UCSD-AML1 (cell line): ENCODE data around the gene TANGO6.

Experiments
- DNase-seq: peaks from one replicate; lab custom pipeline; 2025; ENCODE audit not compliant: unreplicated experiment; lab: John Stamatoyannopoulos, UW

Gene TANGO6

DNA sequence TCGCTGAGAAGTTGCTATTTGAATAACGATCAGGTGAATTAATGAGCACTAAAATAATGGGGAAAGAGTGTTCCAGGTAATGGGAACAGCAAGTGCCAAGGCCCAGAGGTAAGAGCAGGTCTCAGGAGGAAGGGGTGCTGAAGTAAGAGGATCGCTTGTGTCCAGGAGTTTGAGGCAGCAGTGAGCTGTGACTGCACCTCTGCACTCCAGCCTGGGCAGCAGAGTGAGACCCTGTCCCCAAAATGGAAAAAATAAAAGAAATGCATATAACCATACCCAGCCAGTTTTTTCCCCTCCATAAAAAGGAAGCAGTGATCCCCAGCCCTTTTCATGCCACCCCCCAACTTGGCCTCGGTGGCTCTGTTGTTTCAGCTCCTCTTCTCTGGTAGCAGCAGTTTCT lies 245.4 kb downstream of the TANGO6 start:
- DNase-seq: no peak

DNA sequence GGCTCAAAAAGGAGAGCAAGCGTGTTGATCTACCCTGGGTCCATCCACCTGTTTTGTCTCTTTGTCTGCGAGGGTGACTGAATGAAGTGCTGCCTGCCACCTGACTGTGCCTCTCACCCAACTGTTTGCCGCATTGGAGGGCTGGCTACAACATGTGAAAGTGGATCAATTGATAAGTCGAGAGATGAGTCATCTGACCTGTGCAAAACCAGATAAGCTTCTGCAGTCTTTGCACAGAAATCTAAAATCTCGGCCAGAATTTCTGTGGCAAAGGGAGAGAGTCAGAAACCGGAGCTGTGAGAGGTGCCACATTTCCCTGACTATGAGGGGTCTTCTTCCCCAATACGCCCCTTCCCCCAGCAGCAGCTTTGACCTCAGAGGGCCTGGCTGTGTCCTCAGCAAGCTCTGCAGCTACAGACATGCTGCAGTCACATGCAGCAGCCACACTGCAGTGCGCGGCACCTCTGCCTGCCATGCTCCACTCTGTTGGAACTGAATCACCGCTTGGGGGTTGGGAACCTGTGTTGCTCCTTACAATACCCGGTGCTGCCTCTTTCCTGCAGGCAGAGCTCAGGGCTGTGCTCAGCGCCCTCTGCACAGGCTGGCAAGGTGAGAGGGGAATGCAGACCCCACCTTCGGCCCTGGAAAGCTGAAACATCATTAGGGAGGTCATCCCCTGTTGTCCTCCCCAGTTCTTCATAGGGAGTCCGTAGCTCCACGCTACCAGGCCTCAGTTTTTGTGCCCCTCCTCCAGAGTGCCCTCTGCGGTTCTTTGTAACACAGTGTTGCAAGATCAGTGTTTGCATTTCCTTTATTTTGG lies 246.0 kb downstream of the TANGO6 start:
- no peak for DNase-seq

DNA sequence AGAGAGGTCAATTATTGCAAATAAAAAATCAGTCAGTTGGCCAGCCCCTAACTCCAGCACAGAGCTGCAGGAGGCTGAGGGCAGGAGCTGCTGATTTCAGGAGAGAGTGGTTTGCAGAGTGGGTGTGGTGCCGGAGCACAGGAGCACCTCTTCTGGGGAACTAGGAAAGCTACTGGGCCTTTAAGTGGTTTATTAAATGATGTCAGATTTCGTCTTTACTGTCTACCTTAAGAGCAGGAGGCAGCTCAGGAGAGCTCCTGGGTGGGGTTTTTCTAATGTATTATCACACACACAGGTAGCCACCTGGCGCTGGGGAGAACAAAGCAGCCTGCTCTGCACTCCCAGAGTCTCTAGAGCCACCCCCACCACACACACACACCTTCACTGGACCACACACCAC lies 250.6 kb downstream of the TANGO6 start:
- DNase-seq: no peak

DNA sequence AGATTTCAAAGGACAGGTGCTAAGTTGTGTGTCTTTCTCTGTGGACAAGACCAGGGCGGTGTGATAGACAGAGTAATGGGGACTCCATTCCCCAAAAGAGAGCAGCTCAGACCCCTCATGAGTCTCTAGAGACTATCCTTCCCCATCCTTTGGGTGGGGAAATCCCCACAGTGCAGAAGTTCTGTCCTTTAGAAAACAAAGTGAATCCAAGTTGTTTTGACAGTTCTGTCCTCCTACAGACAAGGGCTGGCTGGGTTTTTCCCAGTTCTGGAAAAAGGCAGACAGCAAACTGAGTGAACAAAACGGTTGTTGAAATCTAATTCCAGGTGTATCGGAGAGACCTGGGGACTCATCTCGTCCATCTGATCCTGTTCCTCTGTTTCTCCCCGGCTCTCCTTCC lies 251.2 kb downstream of the TANGO6 start:
- DNase-seq: no peak

DNA sequence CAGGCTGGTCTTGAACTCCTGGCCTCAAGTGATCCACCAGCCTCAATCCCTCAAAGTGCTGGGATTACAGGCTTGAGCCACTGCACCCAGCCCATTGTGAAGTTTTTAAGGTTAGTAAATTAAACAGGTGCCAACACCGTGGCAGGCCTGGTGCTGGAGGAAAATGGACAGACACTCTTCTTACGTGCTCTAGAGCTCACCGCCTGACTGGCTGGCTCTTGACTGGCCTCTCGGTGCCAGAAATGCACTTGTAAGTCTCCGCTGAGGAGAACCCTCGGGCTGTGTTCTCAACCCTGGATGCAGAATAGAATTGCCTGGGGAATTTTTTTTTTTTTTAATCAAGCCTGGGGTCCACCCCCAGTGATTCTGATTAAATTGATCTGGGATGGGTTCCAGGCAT lies 251.9 kb downstream of the TANGO6 start:
- DNase-seq: no peak

DNA sequence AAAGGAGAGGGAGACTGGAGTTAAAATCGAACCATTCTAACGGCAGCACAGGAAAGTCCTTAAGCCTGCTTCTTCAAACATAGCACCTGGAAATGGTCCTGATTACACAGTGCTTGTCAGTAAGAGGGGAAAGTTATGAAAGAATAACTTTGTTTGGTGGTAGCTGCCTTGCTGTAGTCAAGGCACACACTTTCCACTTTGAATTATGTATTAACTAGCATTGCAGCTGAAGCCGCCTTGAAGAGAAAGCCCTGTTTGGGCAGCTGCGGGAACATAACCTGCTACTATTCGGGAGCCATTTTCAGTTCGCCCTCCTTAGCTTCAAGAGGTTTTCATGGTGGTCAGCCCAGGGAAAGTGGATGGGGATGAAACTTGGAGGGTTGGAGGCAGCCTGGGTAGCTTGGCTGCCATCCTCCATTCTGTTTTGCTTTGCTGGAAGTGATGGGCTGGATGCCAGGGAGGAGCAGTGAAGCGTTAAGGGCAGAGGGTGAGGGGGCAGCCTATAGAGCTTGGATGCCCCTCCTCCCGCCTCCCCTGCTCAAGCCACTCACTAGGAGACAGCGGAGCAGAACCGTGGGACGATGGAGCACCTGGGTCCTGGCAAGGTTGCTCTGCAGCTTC lies 256.9 kb downstream of the TANGO6 start:
- no peak for DNase-seq

DNA sequence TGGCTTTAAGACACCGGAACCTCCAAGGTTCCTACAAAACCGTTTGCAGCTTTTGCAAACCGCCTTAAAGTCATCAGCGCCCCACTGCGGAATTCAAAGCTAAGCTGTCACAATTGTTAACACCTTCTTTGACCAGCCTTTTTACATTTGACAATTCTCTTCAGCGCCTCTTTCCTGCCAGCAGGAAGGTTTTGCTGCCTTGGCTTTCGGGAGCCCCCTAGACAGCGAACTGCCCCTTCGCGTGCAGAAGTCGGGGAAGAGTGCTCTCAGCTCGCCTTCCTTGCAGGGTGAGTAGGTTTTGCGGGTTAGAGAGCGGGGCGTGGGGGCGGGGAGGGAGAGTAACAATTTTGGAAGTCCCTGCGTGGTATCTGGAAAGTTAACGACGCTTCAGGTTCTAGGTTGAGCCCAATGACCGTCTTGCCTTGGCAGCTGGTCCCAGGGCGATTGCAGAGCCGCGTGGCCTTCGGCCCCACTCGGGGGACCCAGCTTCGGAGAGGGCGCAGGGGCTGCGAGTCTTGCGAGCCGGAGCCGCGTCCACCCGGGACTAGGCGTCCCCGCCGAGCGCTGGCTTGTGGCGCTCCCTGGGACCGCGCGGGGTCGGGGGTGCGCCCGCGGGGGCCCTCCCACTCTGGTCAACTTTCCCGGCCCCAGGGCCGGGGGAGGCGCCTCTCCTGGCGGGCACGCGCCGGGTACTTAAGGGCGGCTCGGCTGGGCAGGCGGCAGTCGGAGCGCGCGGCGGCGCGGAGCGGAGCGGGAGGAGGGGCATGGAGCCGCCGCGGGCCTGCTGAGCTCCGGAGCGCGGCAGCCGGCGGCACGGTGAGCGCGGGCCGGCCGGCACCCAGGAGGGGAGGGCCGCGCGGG lies 262.4 kb downstream of the TANGO6 start, which contains the start of gene HAS3:
Gene HAS3, plus strand, starts transcription at position 153 of the 861 bp plus-strand sequence. CDS start 3,743 bp downstream, outside the sequence.
- peak; percentile 46 for DNase-seq

DNA sequence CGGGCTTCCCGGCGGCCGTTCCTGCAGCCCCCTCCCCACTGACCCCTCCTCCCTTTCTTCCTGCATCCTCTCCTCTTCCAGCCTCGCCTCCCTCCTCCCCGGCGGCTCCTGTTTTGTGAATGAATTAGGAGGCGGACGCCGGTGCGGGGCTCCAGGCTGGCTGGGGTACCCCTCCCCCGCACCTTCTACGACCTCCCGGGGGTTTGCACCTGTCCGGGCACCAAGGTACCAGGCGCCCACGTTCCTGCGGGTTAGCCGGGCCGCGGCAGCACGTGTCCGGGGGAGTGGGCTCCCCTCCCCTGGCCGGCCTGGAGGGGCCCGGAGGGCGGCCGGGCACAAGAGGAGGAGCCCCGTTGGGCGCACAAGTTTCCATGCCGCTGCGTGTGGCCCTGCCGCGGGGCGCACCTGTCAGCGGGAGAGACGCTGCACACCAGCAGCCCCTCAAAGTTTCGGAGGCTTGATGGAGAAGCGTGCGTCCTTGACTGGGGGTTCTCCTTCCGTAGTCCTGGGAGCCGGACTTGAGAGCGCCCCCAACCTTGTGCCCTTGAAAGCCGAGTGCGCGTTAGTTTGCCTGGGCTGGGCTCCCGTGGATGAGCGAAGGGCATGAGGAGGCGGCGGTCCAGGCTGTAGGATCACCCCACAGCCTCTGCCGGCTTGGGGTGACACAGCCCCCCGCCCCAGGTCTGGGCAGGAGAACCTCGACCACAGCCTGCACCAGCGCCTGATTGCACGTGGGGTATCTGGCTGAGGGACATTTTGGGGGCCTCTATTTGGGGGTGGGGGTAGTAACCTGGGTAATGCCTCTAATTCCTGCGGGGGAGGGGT lies 263.4 kb downstream of the TANGO6 start:
- no peak for DNase-seq

DNA sequence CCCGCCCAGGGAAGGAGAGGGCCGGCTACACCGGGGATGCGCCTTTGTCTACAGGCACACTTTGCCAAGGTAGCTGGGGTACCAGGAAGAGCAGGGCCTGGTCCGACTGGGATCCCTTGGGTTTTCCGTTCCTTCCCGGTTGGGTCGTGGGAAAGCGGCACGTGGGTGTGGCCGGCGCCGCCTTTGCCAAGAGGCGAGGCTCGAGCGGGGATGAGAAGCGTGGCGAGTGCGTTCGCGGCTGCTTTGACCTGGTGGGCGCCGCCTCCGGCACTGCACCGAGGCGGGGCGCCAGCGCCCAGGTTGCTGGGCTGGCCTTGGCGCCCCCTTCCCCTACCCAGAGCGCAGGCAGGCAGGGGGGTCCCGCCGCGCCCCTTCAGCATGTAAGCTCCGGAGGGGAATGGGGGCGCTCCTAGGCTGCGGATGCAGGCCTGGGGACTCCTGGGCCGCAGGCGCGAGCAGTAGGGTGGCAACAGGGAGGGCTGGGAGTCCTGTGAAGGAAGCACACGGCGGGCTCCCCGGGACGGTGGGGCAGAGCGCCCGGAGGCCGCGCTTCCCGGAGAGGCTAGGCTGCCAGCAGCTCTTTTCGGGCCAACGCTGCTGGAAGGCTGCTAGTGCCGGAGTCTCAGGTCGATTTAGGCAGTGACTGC lies 264.1 kb downstream of the TANGO6 start:
- no peak for DNase-seq

DNA sequence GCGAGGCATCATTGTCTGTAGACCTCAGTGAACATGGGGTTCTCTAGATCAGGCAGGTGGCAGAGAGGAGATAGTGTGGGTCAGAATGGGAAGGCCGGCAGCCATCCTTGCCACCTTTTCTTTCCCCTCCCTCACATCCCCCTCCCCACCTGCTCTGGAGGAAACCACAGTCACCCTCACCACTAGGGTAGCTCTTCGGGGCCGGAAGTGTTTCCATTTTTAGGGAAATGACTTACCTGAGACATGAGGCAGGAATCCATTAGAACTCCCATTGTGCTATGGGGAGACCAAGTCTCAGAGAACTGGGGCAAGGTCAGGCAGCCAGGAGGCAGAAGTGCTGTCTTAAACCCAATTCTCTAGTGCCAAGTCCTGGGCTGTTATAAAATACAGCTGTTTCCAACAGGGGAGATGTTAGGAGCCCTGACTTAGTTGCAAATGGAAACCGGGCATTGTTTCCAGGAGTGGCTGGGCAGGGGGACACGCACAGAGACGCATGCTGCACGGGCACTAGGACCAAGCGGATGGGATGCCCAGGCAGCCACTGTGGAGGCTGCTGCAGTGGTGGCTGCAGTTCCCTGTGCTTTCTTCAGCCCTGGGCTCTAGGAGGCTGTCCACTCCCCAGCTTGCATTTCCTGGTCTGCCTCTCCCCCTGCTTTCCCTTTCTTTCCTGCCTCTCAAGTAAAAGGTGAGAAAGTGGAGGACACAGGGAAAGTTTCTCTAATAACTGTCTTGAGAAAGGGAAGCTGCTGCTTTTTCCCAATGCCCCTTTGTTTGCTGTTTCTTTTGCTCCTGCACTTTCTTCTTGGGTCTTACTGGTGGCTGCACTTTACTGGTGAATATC lies 265.0 kb downstream of the TANGO6 start:
- no peak for DNase-seq

DNA sequence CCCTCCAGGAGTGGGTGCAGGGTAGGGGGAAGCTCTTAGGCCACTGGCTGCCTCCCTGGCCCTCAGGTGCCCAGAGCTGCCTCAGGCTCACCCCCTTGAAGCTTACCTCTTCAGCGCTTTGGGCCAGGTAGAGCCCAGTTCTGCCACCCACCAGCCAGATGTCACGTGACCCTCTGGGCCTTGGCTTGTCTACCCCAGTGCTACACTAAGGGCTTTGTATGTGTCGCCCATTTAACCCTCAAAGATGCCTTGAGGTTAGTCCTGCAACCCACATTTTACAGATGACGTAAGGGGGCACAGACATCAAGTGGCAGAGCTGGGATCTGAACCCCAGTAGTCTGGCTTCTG lies 265.5 kb downstream of the TANGO6 start:
- DNase-seq: no peak

DNA sequence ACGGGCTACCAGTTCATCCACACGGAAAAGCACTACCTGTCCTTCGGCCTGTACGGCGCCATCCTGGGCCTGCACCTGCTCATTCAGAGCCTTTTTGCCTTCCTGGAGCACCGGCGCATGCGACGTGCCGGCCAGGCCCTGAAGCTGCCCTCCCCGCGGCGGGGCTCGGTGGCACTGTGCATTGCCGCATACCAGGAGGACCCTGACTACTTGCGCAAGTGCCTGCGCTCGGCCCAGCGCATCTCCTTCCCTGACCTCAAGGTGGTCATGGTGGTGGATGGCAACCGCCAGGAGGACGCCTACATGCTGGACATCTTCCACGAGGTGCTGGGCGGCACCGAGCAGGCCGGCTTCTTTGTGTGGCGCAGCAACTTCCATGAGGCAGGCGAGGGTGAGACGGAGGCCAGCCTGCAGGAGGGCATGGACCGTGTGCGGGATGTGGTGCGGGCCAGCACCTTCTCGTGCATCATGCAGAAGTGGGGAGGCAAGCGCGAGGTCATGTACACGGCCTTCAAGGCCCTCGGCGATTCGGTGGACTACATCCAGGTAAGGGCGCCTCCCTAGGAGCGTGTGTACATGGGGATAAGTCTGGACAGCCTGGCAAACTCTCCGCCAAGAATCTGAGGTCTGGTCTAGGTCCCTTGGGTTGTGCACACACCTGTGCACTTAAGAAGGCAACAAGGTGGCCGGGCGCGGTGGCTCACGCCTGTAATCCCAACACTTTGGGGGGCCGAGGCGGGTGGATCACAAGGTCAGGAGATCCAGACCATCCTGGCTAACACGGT lies 266.3 kb downstream of the TANGO6 start:
- no peak for DNase-seq

DNA sequence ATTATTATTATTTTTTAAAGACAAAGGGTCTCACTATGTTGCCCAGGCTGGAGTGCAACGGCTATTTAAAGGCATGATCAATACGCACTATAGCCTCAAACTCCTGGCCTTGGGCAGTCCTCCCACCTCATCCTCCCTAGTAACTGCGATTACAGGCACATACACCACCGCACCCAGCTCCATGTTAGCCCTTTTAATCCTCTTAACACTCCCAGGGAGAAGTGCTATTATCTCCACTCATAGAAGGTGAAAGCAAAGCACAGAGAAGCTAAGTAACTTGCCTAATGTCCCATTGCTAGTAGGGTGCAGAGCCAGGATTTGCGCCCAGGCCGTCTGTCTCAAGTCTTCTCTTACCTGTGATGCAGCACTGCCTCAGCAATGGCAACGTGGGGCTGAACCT lies 267.1 kb downstream of the TANGO6 start:
- no peak for DNase-seq

DNA sequence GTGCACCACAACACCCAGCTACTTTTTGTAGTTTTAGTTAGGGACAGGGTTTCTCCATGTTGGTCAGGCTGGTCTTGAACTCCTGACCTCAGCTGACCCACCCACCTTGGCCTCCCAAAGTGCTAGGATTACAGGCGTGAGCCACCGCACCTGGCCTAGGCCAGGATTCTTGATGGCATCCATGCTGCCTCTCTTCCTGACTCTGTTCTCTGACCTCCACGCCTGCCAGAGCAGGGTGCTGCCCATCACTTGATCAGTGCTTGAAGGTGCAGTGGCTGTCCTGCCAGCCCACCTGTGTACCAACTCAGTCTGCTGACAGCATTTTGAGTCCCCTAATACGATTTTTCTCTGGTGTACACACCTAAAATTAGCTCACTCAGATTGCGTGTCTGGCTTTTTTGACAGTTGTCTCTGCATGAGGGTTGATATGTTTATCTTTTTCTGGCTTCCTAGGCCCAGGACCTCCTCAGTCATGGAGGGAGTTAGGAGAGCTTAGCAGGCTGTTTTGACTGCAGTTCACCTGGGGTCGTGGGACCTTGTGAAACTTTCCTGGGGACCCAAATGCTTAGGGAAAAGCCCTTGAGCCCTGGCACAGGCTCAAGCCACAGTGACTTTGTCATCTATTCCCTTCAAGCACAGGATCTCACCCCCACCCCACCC lies 268.0 kb downstream of the TANGO6 start:
- no peak for DNase-seq

DNA sequence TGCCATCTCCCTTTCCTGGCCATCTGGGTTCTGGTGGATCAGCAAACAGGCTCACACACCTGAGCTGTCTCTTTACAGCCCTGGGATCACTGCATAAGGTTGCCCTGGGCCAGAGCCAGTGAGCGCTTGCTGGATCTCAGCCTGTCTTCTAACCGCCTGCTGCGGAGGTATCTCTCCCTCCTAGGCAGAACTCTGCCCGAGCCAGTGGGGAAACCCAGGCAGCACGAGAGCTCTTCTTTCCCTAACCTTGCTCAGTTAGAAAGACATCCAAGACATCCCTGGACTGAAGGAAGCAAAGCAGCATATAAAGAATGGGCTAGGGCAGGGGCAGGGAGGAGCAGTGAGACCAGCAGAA lies 268.5 kb downstream of the TANGO6 start:
- DNase-seq: no peak

DNA sequence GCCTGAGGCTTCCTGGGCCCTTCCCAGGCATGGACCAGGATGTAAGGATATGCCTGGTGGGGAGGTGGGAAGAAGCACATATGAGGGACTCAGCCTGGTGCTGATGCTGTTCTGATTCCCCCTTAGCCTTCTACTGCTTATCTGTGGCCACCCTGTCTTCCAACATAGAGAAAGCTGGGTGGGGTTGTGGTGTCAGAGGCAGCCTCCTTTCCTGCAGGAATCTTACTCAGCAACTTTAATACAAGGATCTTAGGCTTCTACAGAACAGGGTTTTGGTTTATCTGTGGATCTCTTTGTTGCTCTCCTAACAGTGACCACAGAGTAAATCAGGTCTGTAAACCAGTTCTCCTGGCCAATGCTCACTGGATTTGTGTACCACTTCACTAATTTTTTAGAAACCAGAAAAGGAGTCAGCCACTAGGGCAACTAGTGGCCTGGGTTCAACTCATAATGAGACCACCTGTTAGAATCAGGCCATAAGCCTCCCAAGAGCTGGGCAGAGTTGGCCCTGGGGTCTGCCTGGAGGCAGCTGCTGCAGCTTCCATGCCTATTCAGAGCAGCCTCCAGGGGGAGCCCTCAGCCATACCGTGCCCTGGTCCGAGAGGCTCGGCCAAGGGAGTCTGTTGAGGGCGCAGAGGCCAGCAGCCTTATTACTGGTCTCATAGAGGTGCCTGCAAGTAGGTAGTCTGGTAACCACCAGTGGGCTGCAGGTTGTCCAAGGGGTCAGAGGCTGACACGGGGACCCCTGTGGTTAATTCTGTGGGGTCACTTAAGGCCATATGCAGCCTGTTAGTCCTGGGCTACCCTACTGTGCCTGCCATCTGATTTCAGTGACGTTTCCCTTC lies 269.2 kb downstream of the TANGO6 start:
- DNase-seq: peak; percentile 54

DNA sequence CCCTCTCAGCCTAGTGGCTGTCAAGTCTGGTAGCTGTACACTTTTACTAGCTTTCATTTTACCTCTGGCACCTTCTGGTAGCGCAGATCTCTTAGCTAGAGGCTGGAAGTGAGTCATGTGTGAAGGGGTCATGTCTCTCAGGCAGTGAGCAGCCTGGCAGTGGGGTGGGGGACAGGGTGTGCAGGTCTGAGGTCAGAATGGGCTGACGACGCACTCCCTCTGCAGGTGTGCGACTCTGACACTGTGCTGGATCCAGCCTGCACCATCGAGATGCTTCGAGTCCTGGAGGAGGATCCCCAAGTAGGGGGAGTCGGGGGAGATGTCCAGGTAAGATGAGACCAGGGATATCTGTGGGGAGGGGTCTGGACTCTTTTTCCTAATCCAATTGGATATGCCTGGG lies 269.9 kb downstream of the TANGO6 start:
- DNase-seq: no peak
